ENCODE results near the gene GALNT5.

GALNT5 gene

GRCh38 chr2:157250836-157251235, 6.7 kb upstream of the GALNT5 start:
- Histone ChIP-seq H3K36me3 (ENCODE audit: control insufficient read depth, insufficient read depth, low read length) (no peaks in the 10 kb centered on the region), H3K27ac (ENCODE audit: insufficient read depth, low read depth, low read length, poor library complexity, severe bottlenecking) (no peak overlapping the region), H3K4me3 (ENCODE audit: insufficient read depth, low read depth, low read length) (no peak overlapping the region), H3K9me3 (ENCODE audit: control insufficient read depth, low read length) (no peaks in the 10 kb centered on the region), H3K4me1 (ENCODE audit: control insufficient read depth, insufficient read depth, low read length) (peaks cover 12% of the 10 kb centered on the region), H3K27me3 (ENCODE audit: control insufficient read depth, insufficient read depth, low read length, poor library complexity, severe bottlenecking) (no peaks in the 10 kb centered on the region)
- 86 to 95% methylated on average over 3 to 4 of the region's 4 CpGs for WGBS, 2 experiments

- Histone ChIP-seq H3K27ac (ENCODE audit: insufficient read depth, low read depth, low read length, poor library complexity, severe bottlenecking) (no peak overlapping the region), H3K27me3 (ENCODE audit: control insufficient read depth, insufficient read depth, low read length, poor library complexity, severe bottlenecking) (no peaks in the 10 kb centered on the region), H3K36me3 (ENCODE audit: control insufficient read depth, insufficient read depth, low read length) (no peaks in the 10 kb centered on the region), H3K4me3 (ENCODE audit: insufficient read depth, low read depth, low read length) (no peak overlapping the region), H3K9me3 (ENCODE audit: control insufficient read depth, low read length) (no peaks in the 10 kb centered on the region), H3K4me1 (ENCODE audit: control insufficient read depth, insufficient read depth, low read length) (peaks cover 4% of the 10 kb centered on the region)
- 85 to 94% methylated on average over 2 of the region's 2 CpGs for whole genome bisulfite sequencing, 2 experiments
Observed at GRCh38 chr2:157251932-157252331, 5.6 kb upstream of the GALNT5 start.

- no peaks in the 10 kb centered on the region for H3K9me3 ChIP-seq (ENCODE audit: control insufficient read depth, low read length)
- H3K36me3 ChIP-seq (ENCODE audit: control insufficient read depth, insufficient read depth, low read length): no peaks in the 10 kb centered on the region
- H3K4me3 ChIP-seq (ENCODE audit: insufficient read depth, low read depth, low read length): no peak overlapping the region
- peaks cover 4% of the 10 kb centered on the region for H3K4me1 ChIP-seq (ENCODE audit: control insufficient read depth, insufficient read depth, low read length)
- no peaks in the 10 kb centered on the region for H3K27me3 ChIP-seq (ENCODE audit: control insufficient read depth, insufficient read depth, low read length, poor library complexity, severe bottlenecking)
- H3K27ac ChIP-seq (ENCODE audit: insufficient read depth, low read depth, low read length, poor library complexity, severe bottlenecking): no peak overlapping the region
- 91 to 94% methylated on average over 4 of the region's 4 CpGs for WGBS, 2 experiments
Observed at GRCh38 chr2:157252529-157252928, 5.0 kb upstream of the GALNT5 start.

- 98 to 100% methylated on average over 1 to 2 of the region's 2 CpGs for WGBS, 2 experiments
- no peak overlapping the region for H3K27ac ChIP-seq (ENCODE audit: insufficient read depth, low read depth, low read length, poor library complexity, severe bottlenecking)
- H3K4me1 ChIP-seq (ENCODE audit: control insufficient read depth, insufficient read depth, low read length): peaks cover 12% of the 10 kb centered on the region
- no peaks in the 10 kb centered on the region for H3K36me3 ChIP-seq (ENCODE audit: control insufficient read depth, insufficient read depth, low read length)
- no peaks in the 10 kb centered on the region for H3K9me3 ChIP-seq (ENCODE audit: control insufficient read depth, low read length)
- H3K4me3 ChIP-seq (ENCODE audit: insufficient read depth, low read depth, low read length): no peak overlapping the region
- H3K27me3 ChIP-seq (ENCODE audit: control insufficient read depth, insufficient read depth, low read length, poor library complexity, severe bottlenecking): no peaks in the 10 kb centered on the region
Observed at GRCh38 chr2:157254041-157254440, 3.5 kb upstream of the GALNT5 start.

- Histone ChIP-seq H3K9me3 (ENCODE audit: control insufficient read depth, low read length) (no peaks in the 10 kb centered on the region), H3K4me3 (ENCODE audit: insufficient read depth, low read depth, low read length) (no peak overlapping the region), H3K4me1 (ENCODE audit: control insufficient read depth, insufficient read depth, low read length) (peaks cover 12% of the 10 kb centered on the region), H3K27me3 (ENCODE audit: control insufficient read depth, insufficient read depth, low read length, poor library complexity, severe bottlenecking) (no peaks in the 10 kb centered on the region), H3K36me3 (ENCODE audit: control insufficient read depth, insufficient read depth, low read length) (no peaks in the 10 kb centered on the region), H3K27ac (ENCODE audit: insufficient read depth, low read depth, low read length, poor library complexity, severe bottlenecking) (no peak overlapping the region)
Observed at GRCh38 chr2:157255746-157256145, 1.8 kb upstream of the GALNT5 start.

GRCh38 chr2:157256626-157257025, 879 bp upstream of the GALNT5 start:
- Histone ChIP-seq H3K36me3 (ENCODE audit: control insufficient read depth, insufficient read depth, low read length) (no peaks in the 10 kb centered on the region), H3K27ac (ENCODE audit: insufficient read depth, low read depth, low read length, poor library complexity, severe bottlenecking) (no peak overlapping the region), H3K4me3 (ENCODE audit: insufficient read depth, low read depth, low read length) (no peak overlapping the region), H3K9me3 (ENCODE audit: control insufficient read depth, low read length) (no peaks in the 10 kb centered on the region), H3K4me1 (ENCODE audit: control insufficient read depth, insufficient read depth, low read length) (peaks cover 12% of the 10 kb centered on the region), H3K27me3 (ENCODE audit: control insufficient read depth, insufficient read depth, low read length, poor library complexity, severe bottlenecking) (no peaks in the 10 kb centered on the region)
- 87 to 99% methylated on average over 2 to 3 of the region's 3 CpGs for WGBS, 2 experiments

DNA sequence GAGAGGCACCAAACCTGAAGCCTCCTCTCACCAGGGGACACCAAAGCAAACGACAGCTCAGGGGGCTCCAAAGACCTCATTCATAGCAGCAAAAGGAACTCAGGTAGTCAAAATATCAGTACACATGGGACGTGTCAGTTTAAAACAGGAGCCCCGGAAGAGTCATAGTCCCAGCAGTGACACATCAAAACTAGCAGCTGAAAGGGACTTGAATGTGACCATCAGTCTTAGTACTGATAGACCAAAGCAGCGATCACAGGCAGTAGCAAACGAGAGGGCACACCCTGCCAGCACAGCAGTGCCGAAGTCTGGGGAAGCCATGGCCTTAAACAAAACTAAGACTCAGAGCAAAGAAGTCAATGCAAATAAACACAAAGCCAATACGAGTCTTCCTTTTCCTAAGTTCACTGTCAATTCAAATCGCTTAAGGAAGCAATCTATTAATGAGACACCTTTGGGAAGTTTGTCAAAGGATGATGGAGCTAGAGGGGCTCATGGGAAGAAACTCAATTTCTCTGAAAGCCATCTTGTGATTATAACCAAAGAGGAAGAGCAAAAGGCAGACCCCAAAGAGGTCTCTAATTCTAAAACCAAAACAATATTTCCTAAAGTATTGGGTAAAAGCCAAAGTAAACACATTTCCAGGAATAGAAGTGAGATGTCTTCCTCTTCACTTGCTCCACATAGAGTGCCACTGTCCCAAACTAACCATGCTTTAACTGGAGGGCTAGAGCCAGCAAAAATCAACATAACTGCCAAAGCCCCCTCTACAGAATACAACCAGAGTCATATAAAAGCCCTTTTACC, 1.2 kb downstream of the GALNT5 start:
- no peak overlapping the region for H3K4me3 ChIP-seq (ENCODE audit: insufficient read depth, low read depth, low read length)

GRCh38 chr2:157259386-157259785, 1.9 kb downstream of the GALNT5 start:
- no peaks in the 10 kb centered on the region for H3K36me3 ChIP-seq (ENCODE audit: control insufficient read depth, insufficient read depth, low read length)
- peaks cover 12% of the 10 kb centered on the region for H3K4me1 ChIP-seq (ENCODE audit: control insufficient read depth, insufficient read depth, low read length)
- 98 to 100% methylated on average over 2 of the region's 2 CpGs for WGBS, 2 experiments
- H3K4me3 ChIP-seq (ENCODE audit: insufficient read depth, low read depth, low read length): no peak overlapping the region
- H3K9me3 ChIP-seq (ENCODE audit: control insufficient read depth, low read length): no peaks in the 10 kb centered on the region
- no peak overlapping the region for H3K27ac ChIP-seq (ENCODE audit: insufficient read depth, low read depth, low read length, poor library complexity, severe bottlenecking)
- no peaks in the 10 kb centered on the region for H3K27me3 ChIP-seq (ENCODE audit: control insufficient read depth, insufficient read depth, low read length, poor library complexity, severe bottlenecking)

More for the DNA sequence above, 1.2 kb downstream of the GALNT5 start:
- no peaks in the 10 kb centered on the region for H3K9me3 ChIP-seq (ENCODE audit: control insufficient read depth, low read length)
- WGBS, 2 experiments: 81 to 85% methylated on average over 8 of the region's 8 CpGs
- H3K4me1 ChIP-seq (ENCODE audit: control insufficient read depth, insufficient read depth, low read length): peaks cover 12% of the 10 kb centered on the region
- no peak overlapping the region for H3K27ac ChIP-seq (ENCODE audit: insufficient read depth, low read depth, low read length, poor library complexity, severe bottlenecking)
- H3K36me3 ChIP-seq (ENCODE audit: control insufficient read depth, insufficient read depth, low read length): no peaks in the 10 kb centered on the region
- H3K27me3 ChIP-seq (ENCODE audit: control insufficient read depth, insufficient read depth, low read length, poor library complexity, severe bottlenecking): no peaks in the 10 kb centered on the region

DNA sequence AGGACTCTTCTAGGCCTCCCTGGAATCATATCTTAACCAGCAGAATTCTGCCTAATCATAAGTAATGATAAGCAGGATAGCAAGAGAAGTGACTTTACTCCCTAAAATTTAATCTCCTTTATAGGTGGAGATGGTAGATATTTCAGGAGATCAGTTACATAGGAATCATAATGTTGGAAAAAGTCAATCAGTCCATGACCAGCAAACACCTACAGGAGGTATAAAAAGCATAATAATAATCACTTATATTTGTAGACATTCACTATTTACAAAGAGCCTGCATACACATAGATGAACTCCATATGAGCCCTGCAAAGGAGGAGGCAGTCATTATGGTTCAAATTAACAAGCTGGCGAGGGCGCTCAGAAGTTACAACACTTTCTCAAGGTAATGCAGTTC, 2.5 kb downstream of the GALNT5 start:
- H3K27me3 ChIP-seq (ENCODE audit: control insufficient read depth, insufficient read depth, low read length, poor library complexity, severe bottlenecking): no peaks in the 10 kb centered on the region
- 96 to 100% methylated on average over 2 of the region's 2 CpGs for WGBS, 2 experiments
- peaks cover 15% of the 10 kb centered on the region for H3K4me1 ChIP-seq (ENCODE audit: control insufficient read depth, insufficient read depth, low read length)
- no peak overlapping the region for H3K4me3 ChIP-seq (ENCODE audit: insufficient read depth, low read depth, low read length)
- H3K27ac ChIP-seq (ENCODE audit: insufficient read depth, low read depth, low read length, poor library complexity, severe bottlenecking): no peak overlapping the region
- no peaks in the 10 kb centered on the region for H3K9me3 ChIP-seq (ENCODE audit: control insufficient read depth, low read length)
- H3K36me3 ChIP-seq (ENCODE audit: control insufficient read depth, insufficient read depth, low read length): no peaks in the 10 kb centered on the region

DNA sequence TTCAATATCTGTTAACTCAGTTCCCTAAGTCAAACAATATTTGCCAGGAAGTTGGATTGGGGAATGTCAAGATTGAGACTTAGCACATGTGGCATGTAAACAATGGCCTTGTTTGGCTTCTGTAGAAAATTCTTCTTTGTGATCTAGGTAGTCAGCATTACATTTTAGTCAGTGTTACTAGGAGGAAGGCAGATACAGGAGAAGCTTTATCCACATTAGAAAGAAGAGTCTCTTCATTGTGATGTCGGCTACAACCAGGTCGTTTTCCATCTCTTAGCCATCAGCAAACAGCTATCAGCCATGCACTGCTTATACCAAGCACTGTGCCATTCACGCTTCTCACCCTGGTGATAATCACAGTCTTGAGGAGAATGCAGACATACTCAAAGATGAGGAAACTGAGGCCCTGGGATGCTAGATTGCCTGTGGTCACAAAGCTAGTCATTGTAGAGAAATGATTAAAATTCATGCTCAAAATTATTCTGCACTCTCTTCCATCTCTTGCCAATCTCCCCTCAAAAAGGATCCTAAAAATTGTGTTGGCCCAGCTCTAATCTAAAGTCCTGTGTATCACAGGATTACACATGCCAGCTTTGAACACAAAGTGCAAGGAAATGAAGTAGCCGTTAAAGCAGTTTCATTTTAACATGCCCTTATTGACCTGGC, 3.2 kb downstream of the GALNT5 start:
- Histone ChIP-seq H3K4me1 (ENCODE audit: control insufficient read depth, insufficient read depth, low read length) (peaks cover 18% of the 10 kb centered on the region), H3K27ac (ENCODE audit: insufficient read depth, low read depth, low read length, poor library complexity, severe bottlenecking) (no peak overlapping the region)
- 89 to 95% methylated on average over 4 of the region's 4 CpGs for WGBS, 2 experiments

More for the DNA sequence above, 3.2 kb downstream of the GALNT5 start:
- no peaks in the 10 kb centered on the region for H3K36me3 ChIP-seq (ENCODE audit: control insufficient read depth, insufficient read depth, low read length)
- no peaks in the 10 kb centered on the region for H3K27me3 ChIP-seq (ENCODE audit: control insufficient read depth, insufficient read depth, low read length, poor library complexity, severe bottlenecking)
- no peaks in the 10 kb centered on the region for H3K9me3 ChIP-seq (ENCODE audit: control insufficient read depth, low read length)
- H3K4me3 ChIP-seq (ENCODE audit: insufficient read depth, low read depth, low read length): no peak overlapping the region
